GM03348 (cell line): ENCODE data around the gene HAPLN3.

Experiments used
- DNase-seq: peaks from one replicate; pipeline ENCODE4 v3.0.0; 2012; ENCODE audit warnings: low spot score

The HAPLN3 gene

GRCh38 chr15:88860212-88860611, 35.1 kb downstream of the HAPLN3 start:
- DNase-seq = no peak

GRCh38 chr15:88859550-88859949, 35.8 kb downstream of the HAPLN3 start:
- no peak for DNase-seq

- no peak for DNase-seq
Measured at GRCh38 chr15:88858934-88859333, 36.4 kb downstream of the HAPLN3 start.

- DNase-seq = no peak
Measured at GRCh38 chr15:88852476-88852875, 42.9 kb downstream of the HAPLN3 start.

- DNase-seq = no peak
Measured at GRCh38 chr15:88849376-88850072, 45.8 kb downstream of the HAPLN3 start.

GRCh38 chr15:88848203-88848602, 47.1 kb downstream of the HAPLN3 start:
- DNase-seq = no peak

GRCh38 chr15:88847144-88847543, 48.2 kb downstream of the HAPLN3 start:
- DNase-seq = no peak

GRCh38 chr15:88845616-88846015, 49.7 kb downstream of the HAPLN3 start:
- DNase-seq = no peak

- no peak for DNase-seq
Measured at GRCh38 chr15:88844749-88845386, 50.5 kb downstream of the HAPLN3 start.

GRCh38 chr15:88843334-88843733, 52.0 kb downstream of the HAPLN3 start:
- DNase-seq = no peak

GRCh38 chr15:88842156-88842555, 53.2 kb downstream of the HAPLN3 start:
- no peak for DNase-seq

- no peak for DNase-seq
Measured at GRCh38 chr15:88841236-88841635, 54.1 kb downstream of the HAPLN3 start.

GRCh38 chr15:88839961-88840360, 55.4 kb downstream of the HAPLN3 start:
- no peak for DNase-seq

- no peak for DNase-seq
Measured at GRCh38 chr15:88839146-88839545, 56.2 kb downstream of the HAPLN3 start.

GRCh38 chr15:88838667-88839066, 56.7 kb downstream of the HAPLN3 start:
- DNase-seq = no peak

- peak; percentile 60 for DNase-seq
Measured at GRCh38 chr15:88835646-88836045, 59.7 kb downstream of the HAPLN3 start.

- no peak for DNase-seq
Measured at GRCh38 chr15:88835119-88835518, 60.2 kb downstream of the HAPLN3 start.

GRCh38 chr15:88834211-88834812, 61.0 kb downstream of the HAPLN3 start:
- DNase-seq = peak; percentile 44

GRCh38 chr15:88833731-88834100, 61.6 kb downstream of the HAPLN3 start:
- DNase-seq = no peak

GRCh38 chr15:88832820-88833730, 62.3 kb downstream of the HAPLN3 start:
- no peak for DNase-seq

- DNase-seq = no peak
Measured at GRCh38 chr15:88830016-88830415, 65.3 kb downstream of the HAPLN3 start.

- no peak for DNase-seq
Measured at GRCh38 chr15:88828791-88829190, 66.6 kb downstream of the HAPLN3 start.
